MV-4-11 (cell line): ENCODE measurements around the gene CORO2B.
A peak's percentile ranks its signal among the peaks of the same experiment; 100 is the strongest.
"Not testable (repeated sequence)": the region's sequence is repeated elsewhere in the genome, so short reads cannot be mapped to it uniquely, and the experiment has no call there.

ENCODE experiments used
- DNase-seq: peaks from one replicate; lab custom pipeline; 2025; lab: John Stamatoyannopoulos, UW

Gene CORO2B

GRCh38 chr15:68644083-68644904 is 65.5 kb downstream of the CORO2B start:
- no peak for DNase-seq

- no peak for DNase-seq
Measured at GRCh38 chr15:68644996-68645395, 66.2 kb downstream of the CORO2B start.

GRCh38 chr15:68646156-68646555 is 67.4 kb downstream of the CORO2B start:
- no peak for DNase-seq

- DNase-seq: peak; percentile 4
Measured at GRCh38 chr15:68646696-68647095, 67.9 kb downstream of the CORO2B start.

- DNase-seq: not testable (repeated sequence)
Measured at GRCh38 chr15:68647361-68647760, 68.6 kb downstream of the CORO2B start.

- DNase-seq: no peak
Measured at GRCh38 chr15:68650901-68651709, 72.3 kb downstream of the CORO2B start.

- DNase-seq: no peak
Measured at GRCh38 chr15:68651916-68652525, 73.2 kb downstream of the CORO2B start.

GRCh38 chr15:68653031-68653635 is 74.3 kb downstream of the CORO2B start:
- no peak for DNase-seq

- no peak for DNase-seq
Measured at GRCh38 chr15:68653801-68654200, 75.0 kb downstream of the CORO2B start.

GRCh38 chr15:68654786-68655560 is 76.2 kb downstream of the CORO2B start:
- DNase-seq: no peak

GRCh38 chr15:68655686-68656437 is 77.1 kb downstream of the CORO2B start:
- DNase-seq: no peak

- no peak for DNase-seq
Measured at GRCh38 chr15:68656438-68656739, 77.6 kb downstream of the CORO2B start.

- no peak for DNase-seq
Measured at GRCh38 chr15:68658151-68658550, 79.4 kb downstream of the CORO2B start.

GRCh38 chr15:68658641-68659358 is 80.0 kb downstream of the CORO2B start:
- DNase-seq: no peak

GRCh38 chr15:68663526-68663925 is 84.7 kb downstream of the CORO2B start:
- no peak for DNase-seq

- DNase-seq: no peak
Measured at GRCh38 chr15:68666120-68666811, 87.5 kb downstream of the CORO2B start.

- no peak for DNase-seq
Measured at GRCh38 chr15:68666812-68667450, 88.1 kb downstream of the CORO2B start.

GRCh38 chr15:68667800-68668625 is 89.2 kb downstream of the CORO2B start:
- no peak for DNase-seq
